ENCODE data around the gene OSTM1. TPM values are rescaled to one million over a fixed set of nuclear protein-coding genes. Genes with fewer than 3 reads are reported as not detected.

OSTM1 gene
- polyA plus RNA-seq, 1 of the 3 experiments (the other 2 are of a cell fraction): 10.1 TPM

- no peak for TF ChIP-seq FOXM1 (IDR thresholded peaks at IDR 0.05; ENCODE audit: low read depth)
Observed at GRCh38 chr6:108068182-108068581, 6.4 kb downstream of the OSTM1 start (continued).

DNA sequence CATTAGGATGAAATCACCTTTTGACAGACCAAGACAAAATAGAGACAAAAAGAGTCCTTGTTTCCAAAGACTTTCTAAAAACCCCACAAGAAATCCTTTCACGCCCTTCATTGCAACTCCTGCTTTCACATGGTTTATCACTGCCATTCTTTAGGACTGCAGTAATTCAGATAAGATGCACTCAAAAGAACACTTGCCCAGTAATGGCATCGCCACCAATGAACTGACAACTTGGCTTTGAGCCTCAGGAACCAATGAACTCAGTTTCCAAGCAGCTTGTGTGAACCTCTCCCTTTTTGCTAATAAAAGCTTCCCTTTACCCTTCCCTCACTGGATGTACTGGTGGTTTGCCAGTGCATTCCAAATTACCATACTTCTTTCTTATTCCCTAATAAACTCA is 21.8 kb downstream of the OSTM1 start:
- Histone ChIP-seq H3K79me2 (ENCODE audit: insufficient read depth) (no peaks in the 10 kb centered on the region), H3K4me1 (ENCODE audit: control insufficient read depth in 1 of 2, insufficient read depth in 2 of 2, low read depth in 1 of 2, low read length in 1 of 2) (no peaks in the 10 kb centered on the region), H3K4me3 (ENCODE audit: low read depth in 2 of 2, low read length in 1 of 2) (no peak overlapping the region), H3K27me3 (ENCODE audit: insufficient read depth) (no peaks in the 10 kb centered on the region), H3K27ac (ENCODE audit: low read depth in 2 of 2, low read length in 1 of 2) (no peak overlapping the region), H3K9me2 (no peaks in the 10 kb centered on the region), H3K9me3 (no peaks in the 10 kb centered on the region), H2AFZ (ENCODE audit: low read depth) (no peak overlapping the region), H3K9ac (no peak overlapping the region), H3K4me2 (no peak overlapping the region), H3K36me3 (replicated peaks in 1 of 2; ENCODE audit: control insufficient read depth in 1 of 2, insufficient read depth in 2 of 2, low read length in 1 of 2) (peaks cover 14 to 15% of the 10 kb centered on the region in 2 experiments), H4K20me1 (ENCODE audit: insufficient read depth) (no peaks in the 10 kb centered on the region), H3F3A (replicated peaks; ENCODE audit: insufficient read depth) (no peaks in the 10 kb centered on the region)
- POLR2A ChIA-PET: no interaction called here
- CTCF ChIA-PET: no interaction called here
- TF ChIP-seq YY1 (IDR thresholded peaks at IDR 0.05; ENCODE audit: low read depth) (no peak), RCOR1 (IDR thresholded peaks at IDR 0.05; ENCODE audit: low read length) (no peak), ELF1 (IDR thresholded peaks at IDR 0.05) (no peak), POLR2AphosphoS5 (IDR thresholded peaks at IDR 0.05; ENCODE audit: low read depth, low read length) (no peak), JUND (IDR thresholded peaks at IDR 0.05) (no peak), RFX5 (IDR thresholded peaks at IDR 0.05; ENCODE audit: low read length) (no peak), FOSL2 (IDR thresholded peaks at IDR 0.05; ENCODE audit: borderline replicate concordance, low read depth) (no peak), TAF1 (IDR thresholded peaks at IDR 0.05; ENCODE audit: borderline replicate concordance, low read depth, low read length) (no peak), EP300 (IDR thresholded peaks at IDR 0.05; ENCODE audit: borderline replicate concordance in 1 of 2, low read depth in 1 of 2, low read length in 1 of 2) (no peak), SIN3A (IDR thresholded peaks at IDR 0.05; ENCODE audit: borderline replicate concordance, low read depth, low read length) (no peak), SMC3 (IDR thresholded peaks at IDR 0.05; ENCODE audit: low read depth, low read length) (no peak), NRF1 (IDR thresholded peaks at IDR 0.05; ENCODE audit: low read depth, low read length) (no peak), EZH2phosphoT487 (IDR thresholded peaks at IDR 0.05; ENCODE audit: borderline replicate concordance, low read depth) (no peak), TEAD4 (IDR thresholded peaks at IDR 0.05; ENCODE audit: borderline replicate concordance, insufficient read depth) (no peak), TCF12 (IDR thresholded peaks at IDR 0.05) (no peak)
- TF ChIP-seq, protein P1, sequence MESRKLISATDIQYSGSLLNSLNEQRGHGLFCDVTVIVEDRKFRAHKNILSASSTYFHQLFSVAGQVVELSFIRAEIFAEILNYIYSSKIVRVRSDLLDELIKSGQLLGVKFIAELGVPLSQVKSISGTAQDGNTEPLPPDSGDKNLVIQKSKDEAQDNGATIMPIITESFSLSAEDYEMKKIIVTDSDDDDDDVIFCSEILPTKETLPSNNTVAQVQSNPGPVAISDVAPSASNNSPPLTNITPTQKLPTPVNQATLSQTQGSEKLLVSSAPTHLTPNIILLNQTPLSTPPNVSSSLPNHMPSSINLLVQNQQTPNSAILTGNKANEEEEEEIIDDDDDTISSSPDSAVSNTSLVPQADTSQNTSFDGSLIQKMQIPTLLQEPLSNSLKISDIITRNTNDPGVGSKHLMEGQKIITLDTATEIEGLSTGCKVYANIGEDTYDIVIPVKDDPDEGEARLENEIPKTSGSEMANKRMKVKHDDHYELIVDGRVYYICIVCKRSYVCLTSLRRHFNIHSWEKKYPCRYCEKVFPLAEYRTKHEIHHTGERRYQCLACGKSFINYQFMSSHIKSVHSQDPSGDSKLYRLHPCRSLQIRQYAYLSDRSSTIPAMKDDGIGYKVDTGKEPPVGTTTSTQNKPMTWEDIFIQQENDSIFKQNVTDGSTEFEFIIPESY (IDR thresholded peaks at IDR 0.05; ENCODE audit: borderline replicate concordance, low read depth): no peak
- TF ChIP-seq, protein P2, sequence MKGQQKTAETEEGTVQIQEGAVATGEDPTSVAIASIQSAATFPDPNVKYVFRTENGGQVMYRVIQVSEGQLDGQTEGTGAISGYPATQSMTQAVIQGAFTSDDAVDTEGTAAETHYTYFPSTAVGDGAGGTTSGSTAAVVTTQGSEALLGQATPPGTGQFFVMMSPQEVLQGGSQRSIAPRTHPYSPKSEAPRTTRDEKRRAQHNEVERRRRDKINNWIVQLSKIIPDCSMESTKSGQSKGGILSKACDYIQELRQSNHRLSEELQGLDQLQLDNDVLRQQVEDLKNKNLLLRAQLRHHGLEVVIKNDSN (IDR thresholded peaks at IDR 0.05; ENCODE audit: borderline replicate concordance, low read depth): no peak
- TF ChIP-seq, protein P3, sequence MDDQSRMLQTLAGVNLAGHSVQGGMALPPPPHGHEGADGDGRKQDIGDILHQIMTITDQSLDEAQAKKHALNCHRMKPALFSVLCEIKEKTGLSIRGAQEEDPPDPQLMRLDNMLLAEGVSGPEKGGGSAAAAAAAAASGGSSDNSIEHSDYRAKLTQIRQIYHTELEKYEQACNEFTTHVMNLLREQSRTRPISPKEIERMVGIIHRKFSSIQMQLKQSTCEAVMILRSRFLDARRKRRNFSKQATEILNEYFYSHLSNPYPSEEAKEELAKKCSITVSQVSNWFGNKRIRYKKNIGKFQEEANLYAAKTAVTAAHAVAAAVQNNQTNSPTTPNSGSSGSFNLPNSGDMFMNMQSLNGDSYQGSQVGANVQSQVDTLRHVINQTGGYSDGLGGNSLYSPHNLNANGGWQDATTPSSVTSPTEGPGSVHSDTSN (IDR thresholded peaks at IDR 0.05): no peak
- TF ChIP-seq, protein P4, sequence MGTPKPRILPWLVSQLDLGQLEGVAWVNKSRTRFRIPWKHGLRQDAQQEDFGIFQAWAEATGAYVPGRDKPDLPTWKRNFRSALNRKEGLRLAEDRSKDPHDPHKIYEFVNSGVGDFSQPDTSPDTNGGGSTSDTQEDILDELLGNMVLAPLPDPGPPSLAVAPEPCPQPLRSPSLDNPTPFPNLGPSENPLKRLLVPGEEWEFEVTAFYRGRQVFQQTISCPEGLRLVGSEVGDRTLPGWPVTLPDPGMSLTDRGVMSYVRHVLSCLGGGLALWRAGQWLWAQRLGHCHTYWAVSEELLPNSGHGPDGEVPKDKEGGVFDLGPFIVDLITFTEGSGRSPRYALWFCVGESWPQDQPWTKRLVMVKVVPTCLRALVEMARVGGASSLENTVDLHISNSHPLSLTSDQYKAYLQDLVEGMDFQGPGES (IDR thresholded peaks at IDR 0.05; ENCODE audit: low read depth, low read length): no peak
- no peak for DNase-seq
- 100% methylated on average over 2 of the region's 2 CpGs for WGBS (ENCODE audit: low lambda C conversion rate)

Measured in SK-N-SH (cell line).